Gastrocnemius medialis (tissue), 4 donors: ENCODE results near the gene ZNF804B.

Experiments
- POLR2A ChIP-seq, 2 donors: fragments of 450-650 bp; IDR thresholded peaks; one replicate each; pipeline ENCODE4 v1.6.1; 2017; ENCODE audit warnings: antibody characterized with exemption in 2 of 2, mild to moderate bottlenecking in 2 of 2, moderate library complexity in 2 of 2
- TF ChIP-seq, protein P1 (sequence below), 5 experiments: fragments of 450-650 bp in 3 of 5; fragments of 200-600 bp in 2 of 5; sonication (generic) in 2 of 5; IDR thresholded peaks in 4 of 5; conservative IDR thresholded peaks in 1 of 5; 1 replicate in 4 of 5; 2 replicates in 1 of 5; pipeline ENCODE4 v1.5.1; 2016 to 2019; ENCODE audit warnings: antibody characterized with exemption in 5 of 5, mild to moderate bottlenecking in 3 of 5, moderate library complexity in 3 of 5

DNA sequence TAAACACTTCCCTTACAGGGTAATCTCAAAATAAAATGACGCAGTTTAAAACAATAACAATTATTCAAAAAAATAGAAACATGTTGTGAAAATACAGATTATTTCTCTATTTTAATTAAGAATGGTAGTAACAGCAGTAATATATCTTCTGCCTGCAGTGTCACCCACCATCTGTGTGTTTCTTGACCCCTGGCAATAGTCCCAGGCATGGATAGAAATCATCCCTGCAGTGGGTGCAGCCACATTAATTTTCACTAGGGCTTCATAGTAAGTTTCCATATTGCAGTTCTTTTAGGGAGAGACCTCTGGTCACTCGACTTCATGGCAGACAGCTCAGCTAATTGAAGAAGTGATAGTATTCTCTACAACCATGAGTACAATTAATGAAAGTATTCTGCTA is 506.1 kb downstream of the ZNF804B start:
- TF ChIP-seq, protein P1, sequence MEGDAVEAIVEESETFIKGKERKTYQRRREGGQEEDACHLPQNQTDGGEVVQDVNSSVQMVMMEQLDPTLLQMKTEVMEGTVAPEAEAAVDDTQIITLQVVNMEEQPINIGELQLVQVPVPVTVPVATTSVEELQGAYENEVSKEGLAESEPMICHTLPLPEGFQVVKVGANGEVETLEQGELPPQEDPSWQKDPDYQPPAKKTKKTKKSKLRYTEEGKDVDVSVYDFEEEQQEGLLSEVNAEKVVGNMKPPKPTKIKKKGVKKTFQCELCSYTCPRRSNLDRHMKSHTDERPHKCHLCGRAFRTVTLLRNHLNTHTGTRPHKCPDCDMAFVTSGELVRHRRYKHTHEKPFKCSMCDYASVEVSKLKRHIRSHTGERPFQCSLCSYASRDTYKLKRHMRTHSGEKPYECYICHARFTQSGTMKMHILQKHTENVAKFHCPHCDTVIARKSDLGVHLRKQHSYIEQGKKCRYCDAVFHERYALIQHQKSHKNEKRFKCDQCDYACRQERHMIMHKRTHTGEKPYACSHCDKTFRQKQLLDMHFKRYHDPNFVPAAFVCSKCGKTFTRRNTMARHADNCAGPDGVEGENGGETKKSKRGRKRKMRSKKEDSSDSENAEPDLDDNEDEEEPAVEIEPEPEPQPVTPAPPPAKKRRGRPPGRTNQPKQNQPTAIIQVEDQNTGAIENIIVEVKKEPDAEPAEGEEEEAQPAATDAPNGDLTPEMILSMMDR (IDR thresholded peaks at IDR 0.05 in 4 of 5, conservative IDR thresholded peaks at IDR 0.05 in 1 of 5): no peak
- TF ChIP-seq POLR2A (IDR thresholded peaks at IDR 0.05): no peak
